ENCODE measurements around the gene RELN. TPM values are rescaled to one million over a fixed set of nuclear protein-coding genes. Genes with fewer than 3 reads are reported as not detected.

RELN gene
- total RNA-seq, 1 donor from 2014 or later: 1.8 TPM

DNA sequence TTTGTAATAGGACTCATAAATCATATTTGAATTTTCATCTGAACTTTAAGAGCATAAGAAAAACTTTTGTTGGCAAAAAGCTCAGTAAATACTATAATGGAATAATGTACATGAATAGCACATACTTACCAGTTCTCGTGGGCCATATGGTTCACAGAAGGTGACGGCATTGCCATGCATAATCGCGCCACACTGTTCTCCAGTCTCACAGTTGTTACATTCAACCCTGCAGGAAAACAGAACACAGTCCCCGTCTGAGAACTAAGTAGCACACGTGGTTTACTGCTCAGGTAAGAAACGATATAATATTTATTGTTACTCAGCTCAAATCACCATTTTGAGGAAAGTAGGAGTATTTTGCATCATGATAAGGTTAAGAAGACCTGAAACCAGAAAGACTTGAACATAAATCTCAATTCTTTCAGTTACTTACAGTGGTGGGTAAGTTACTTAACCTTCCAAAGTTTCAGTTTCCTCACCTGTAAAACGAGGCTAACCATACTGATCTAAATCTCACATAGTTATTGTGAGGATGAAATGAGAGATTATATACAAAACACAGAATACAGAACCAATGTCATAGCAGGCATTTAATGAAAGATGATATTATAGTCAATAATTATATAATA lies 261.4 kb downstream of the RELN start:
- no peak for DNase-seq (ENCODE audit: low spot score)

- DNase-seq (ENCODE audit: low spot score): no peak
Observed at GRCh38 chr7:103719070-103719469, 270.4 kb downstream of the RELN start.

DNA sequence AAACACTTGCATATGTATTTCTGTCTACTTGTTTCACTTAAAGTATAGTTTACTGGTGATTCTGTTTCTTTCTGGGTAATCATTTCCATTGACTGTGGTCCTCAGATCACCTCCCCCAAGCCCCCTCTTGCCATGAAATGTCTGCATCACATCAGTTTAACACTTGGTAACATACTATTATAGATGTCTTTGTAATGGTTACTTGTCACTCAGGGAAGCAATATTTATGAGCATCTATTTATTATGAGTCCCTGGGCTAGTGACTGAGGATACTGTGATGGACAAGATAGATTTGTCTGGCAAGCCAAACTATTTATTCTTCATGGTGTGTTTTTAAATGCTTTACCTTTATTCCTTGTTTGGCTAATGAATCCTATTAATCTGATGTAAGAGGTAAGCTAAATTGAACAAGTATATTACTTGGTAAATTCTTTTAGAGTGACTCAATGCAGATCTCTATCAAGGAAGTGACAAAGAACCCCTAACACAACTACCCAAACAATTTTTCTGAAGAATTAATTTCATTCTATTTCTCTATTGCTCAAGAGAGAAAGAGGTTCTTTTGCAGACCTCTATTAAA lies 270.9 kb downstream of the RELN start:
- DNase-seq (ENCODE audit: low spot score): no peak

GRCh38 chr7:103717574-103717973 lies 271.9 kb downstream of the RELN start:
- no peak for DNase-seq (ENCODE audit: low spot score)

GRCh38 chr7:103715376-103716120 lies 273.9 kb downstream of the RELN start:
- DNase-seq (ENCODE audit: low spot score): no peak

DNA sequence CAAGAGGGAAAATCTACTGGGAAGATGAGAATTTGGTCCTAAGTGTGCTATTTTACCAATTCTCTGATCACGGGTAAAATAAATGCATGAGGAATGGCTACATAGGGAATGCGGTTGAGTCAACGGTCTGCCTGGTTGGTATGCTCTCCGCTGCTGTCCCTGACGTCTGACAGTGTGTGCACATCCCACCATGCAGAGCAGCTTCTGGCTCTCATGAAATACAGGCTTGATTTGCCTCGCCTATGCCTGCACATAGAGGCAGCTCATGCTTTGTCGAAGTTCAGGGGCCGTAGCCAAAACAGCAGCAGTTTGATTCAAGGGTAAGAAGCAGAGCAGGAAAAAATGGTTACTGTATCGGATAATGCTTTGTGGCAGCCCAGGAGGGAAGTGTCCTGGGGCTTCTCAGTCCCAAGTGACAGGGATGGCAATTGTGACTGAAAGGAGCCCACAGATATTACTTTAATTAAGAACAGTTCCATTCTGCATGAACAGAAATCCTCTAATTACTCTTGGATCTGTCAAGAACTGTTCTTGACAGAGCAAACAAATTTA lies 275.0 kb downstream of the RELN start:
- DNase-seq (ENCODE audit: low spot score): no peak

DNA sequence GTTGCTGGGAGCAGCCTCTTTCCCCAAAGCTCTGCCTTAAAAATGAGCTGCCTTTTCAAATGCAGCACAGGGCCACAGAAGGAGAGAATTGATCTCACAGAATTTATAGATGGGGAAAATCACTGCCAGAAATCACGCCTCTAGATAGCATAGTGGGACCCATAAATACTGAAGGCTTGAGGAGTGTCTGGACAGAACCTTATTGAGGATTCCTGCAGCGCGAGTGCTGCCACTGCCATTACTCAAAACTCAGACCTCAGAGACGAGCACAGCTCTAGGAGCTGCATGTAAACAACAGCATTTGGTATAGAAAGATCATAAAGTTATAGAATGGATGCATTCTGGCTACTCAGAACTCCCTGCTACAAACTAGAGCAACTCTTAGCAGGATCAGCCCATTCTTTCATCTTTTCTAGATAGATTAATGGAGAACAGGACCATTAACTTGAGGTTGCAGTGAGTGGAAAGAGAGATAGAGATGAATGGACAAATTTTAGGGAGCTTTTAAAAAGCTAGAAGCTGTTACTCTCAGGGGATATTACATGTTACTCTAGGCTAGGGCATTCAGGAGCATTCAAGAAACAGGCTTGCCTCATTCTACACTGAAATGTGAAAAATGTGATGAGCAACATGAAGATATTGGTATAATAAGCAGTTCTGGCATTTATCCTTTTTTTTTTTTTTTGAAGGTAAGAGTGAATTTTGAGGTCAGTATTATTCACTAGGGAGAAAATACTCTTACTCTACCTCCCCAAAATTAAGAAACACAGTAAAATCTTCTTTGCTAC lies 276.3 kb downstream of the RELN start:
- DNase-seq (ENCODE audit: low spot score): no peak

DNA sequence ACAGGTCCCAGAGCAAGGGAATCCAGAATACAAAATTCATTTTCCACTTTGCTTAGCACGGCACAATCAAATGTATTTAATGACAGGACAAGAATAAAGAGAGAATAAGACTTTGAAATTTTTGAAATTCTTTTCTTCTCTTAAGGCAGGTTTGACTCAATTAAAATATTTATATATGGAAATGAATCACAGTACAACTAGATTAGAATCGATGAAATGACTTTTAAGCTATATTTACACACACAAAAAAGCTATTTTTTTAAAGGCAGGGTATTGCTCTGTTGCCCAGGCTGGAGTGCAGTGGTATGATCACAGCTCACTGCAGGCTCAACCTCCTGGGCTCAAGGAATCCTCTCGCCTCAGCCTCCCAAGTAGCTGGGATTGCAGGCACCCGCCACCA lies 278.0 kb downstream of the RELN start:
- no peak for DNase-seq (ENCODE audit: low spot score)

- DNase-seq (ENCODE audit: low spot score): no peak
Observed at GRCh38 chr7:103710247-103710646, 279.2 kb downstream of the RELN start.

- no peak for DNase-seq (ENCODE audit: low spot score)
Observed at GRCh38 chr7:103706805-103707204, 282.7 kb downstream of the RELN start.

DNA sequence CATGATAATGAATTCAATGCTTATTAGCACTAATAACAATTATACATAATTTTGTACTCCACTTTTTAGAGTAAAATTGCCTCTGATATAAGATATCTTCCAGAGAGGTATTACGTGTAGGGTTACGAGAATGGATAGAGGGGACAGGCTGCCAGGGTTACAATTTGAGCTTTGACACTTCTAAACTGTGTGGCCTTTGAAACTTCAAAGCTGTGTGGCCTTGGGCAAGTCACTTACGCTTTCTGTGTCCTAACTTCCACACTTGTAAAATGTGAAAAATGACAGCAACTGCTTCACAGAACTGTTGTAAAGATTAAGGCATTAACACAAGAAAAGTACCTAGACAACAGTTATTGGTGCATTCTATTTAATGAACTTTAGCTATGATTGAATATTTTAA lies 283.9 kb downstream of the RELN start:
- no peak for DNase-seq (ENCODE audit: low spot score)

DNA sequence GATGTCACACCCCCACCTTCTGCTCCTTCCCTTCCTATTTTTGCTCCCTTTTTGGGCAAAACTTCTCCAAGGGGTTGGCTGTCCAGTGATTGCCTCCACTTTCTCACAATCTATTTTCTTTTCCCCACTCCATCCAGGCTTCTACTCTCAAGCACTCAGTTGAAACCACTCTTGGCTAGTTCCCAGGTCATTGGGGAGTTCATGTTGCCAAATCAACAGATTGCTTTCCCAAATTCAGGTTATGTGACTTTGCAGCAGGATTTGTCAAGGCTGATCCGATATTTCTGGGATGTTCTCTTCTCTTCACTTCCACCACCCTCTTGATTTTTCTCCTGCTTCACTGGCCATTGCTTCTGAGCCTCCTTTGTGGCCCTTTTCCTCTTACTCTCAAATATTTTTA lies 284.8 kb downstream of the RELN start:
- DNase-seq (ENCODE audit: low spot score): no peak

GRCh38 chr7:103702982-103703381 lies 286.5 kb downstream of the RELN start:
- no peak for DNase-seq (ENCODE audit: low spot score)

GRCh38 chr7:103702454-103702853 lies 287.0 kb downstream of the RELN start:
- DNase-seq (ENCODE audit: low spot score): no peak

DNA sequence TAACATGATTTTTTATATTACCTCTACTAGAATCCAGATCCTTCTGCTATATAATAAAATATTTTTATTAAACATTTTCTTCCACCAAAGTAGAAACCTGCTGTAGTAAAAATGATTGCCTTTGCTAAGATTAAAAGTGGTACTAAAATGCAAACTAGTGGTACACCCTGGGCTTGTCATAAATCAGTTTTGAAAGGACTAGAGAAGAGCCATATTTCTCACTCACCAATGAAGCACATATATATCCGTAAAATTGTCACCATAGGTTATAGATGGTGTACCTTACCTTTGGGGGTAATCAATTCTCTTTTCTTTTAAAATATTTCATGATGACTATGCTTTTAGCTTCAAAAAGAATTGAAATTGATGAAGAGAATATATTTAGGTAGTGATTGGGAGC lies 290.4 kb downstream of the RELN start:
- no peak for DNase-seq (ENCODE audit: low spot score)

GRCh38 chr7:103698064-103698463 lies 291.4 kb downstream of the RELN start:
- DNase-seq (ENCODE audit: low spot score): no peak

- DNase-seq (ENCODE audit: low spot score): no peak
Observed at GRCh38 chr7:103695521-103695920, 293.9 kb downstream of the RELN start.

GRCh38 chr7:103694304-103694703 lies 295.2 kb downstream of the RELN start:
- no peak for DNase-seq (ENCODE audit: low spot score)

GRCh38 chr7:103691291-103691690 lies 298.2 kb downstream of the RELN start:
- no peak for DNase-seq (ENCODE audit: low spot score)

- no peak for DNase-seq (ENCODE audit: low spot score)
Observed at GRCh38 chr7:103690242-103690974, 299.1 kb downstream of the RELN start.

DNA sequence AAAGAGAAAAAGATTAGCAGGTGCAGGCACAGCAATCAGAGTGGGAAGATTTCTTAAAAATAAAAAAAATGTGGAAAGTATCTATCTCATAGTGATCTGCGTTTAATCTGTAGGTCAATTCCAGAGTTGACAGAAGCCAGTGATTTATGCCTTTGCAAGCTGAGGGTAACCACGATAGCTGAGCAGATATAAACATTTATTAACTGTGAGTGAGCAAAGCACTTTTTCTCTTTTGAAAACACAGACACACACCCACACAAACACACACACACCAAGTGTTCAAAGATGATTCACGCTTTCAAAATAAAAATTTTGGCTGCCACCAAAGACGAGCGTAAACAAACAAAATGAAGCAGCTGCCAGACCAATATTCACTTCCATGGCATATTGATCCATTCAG lies 300.2 kb downstream of the RELN start:
- no peak for DNase-seq (ENCODE audit: low spot score)

Measured in mesenteric fat pad (tissue), 1 donor.